IMR-90 (cell line): Measurements from ENCODE around the gene MROH2A. TPM values are rescaled to one million over a fixed set of nuclear protein-coding genes. Genes with fewer than 3 reads are reported as not detected.

Source experiments
- ATAC-seq: fragments of 200-7000 bp; cut with Tn5 transposase; 2 replicates; pipeline ENCODE4 v1.9.1; 2020; ENCODE audit warnings: low read depth, mild to moderate bottlenecking, moderate library complexity
- BruUV-seq: library from RNA; stranded (reverse); fragments of 400-500 nt; replicated peaks from 2 replicates; lab custom pipeline; 2021; lab: Mats Ljungman, UMichigan
- CTCF ChIA-PET: fragments of 300-600 bp; formaldehyde crosslinking; extraction: SDS; loops from one replicate; lab custom pipeline; 2021; ENCODE audit warnings: antibody characterized with exemption; lab: Yijun Ruan, JAX
- POLR2A ChIA-PET: fragments of 300-600 bp; sonication (Branson Sonifier 250); formaldehyde crosslinking; loops from one replicate; lab custom pipeline; 2022; ENCODE audit warnings: antibody characterized with exemption; ENCODE audit not compliant: unreplicated experiment; lab: Charles Lee
- DNase-seq: peaks from one replicate; pipeline ENCODE4 v3.0.0; 2013
- H2AFZ ChIP-seq: replicated peaks from 2 replicates; pipeline ENCODE3; 2013; ENCODE audit warnings: low read length, mild to moderate bottlenecking; ENCODE audit not compliant: poor library complexity
- H2AK5ac ChIP-seq: 2 replicates; pipeline ENCODE4 v1.6.1; 2013; ENCODE audit warnings: low read depth, low read length, inconsistent platforms
- H2AK9ac ChIP-seq: replicated peaks from 2 replicates; pipeline ENCODE3; 2013; ENCODE audit warnings: mild to moderate bottlenecking, low read depth, low read length, moderate library complexity; ENCODE audit not compliant: poor library complexity
- H2BK120ac ChIP-seq: 2 replicates; pipeline ENCODE4 v1.6.1; 2013; ENCODE audit warnings: low read depth, low read length, inconsistent platforms
- H2BK15ac ChIP-seq: 3 replicates; pipeline ENCODE4 v1.6.1; 2013; ENCODE audit warnings: low read depth, low read length, inconsistent platforms
- H2BK20ac ChIP-seq: 2 replicates; pipeline ENCODE4 v1.6.1; 2013; ENCODE audit warnings: low read depth, mild to moderate bottlenecking, inconsistent platforms, low read length, moderate library complexity
- H2BK5ac ChIP-seq: 2 replicates; pipeline ENCODE4 v1.6.1; 2013; ENCODE audit warnings: mild to moderate bottlenecking, low read depth, low read length, inconsistent platforms; ENCODE audit not compliant: poor library complexity, severe bottlenecking
- H3K14ac ChIP-seq: replicated peaks from 2 replicates; pipeline ENCODE4 v1.6.1; 2013; ENCODE audit warnings: low read depth, low read length, inconsistent platforms
- H3K18ac ChIP-seq: 2 replicates; pipeline ENCODE4 v1.6.1; 2013; ENCODE audit warnings: low read depth, low read length, control low read depth
- H3K23ac ChIP-seq: 2 replicates; pipeline ENCODE4 v1.6.1; 2013; ENCODE audit warnings: low read depth, low read length, inconsistent platforms
- H3K27ac ChIP-seq: 2 replicates; pipeline ENCODE4 v1.5.1; 2013; ENCODE audit warnings: mild to moderate bottlenecking, control low read depth, low read length; ENCODE audit not compliant: insufficient read depth
- H3K27me3 ChIP-seq: 2 replicates; pipeline ENCODE4 v1.6.1; 2013; ENCODE audit warnings: low read length; ENCODE audit not compliant: control insufficient read depth, insufficient read depth
- H3K36me3 ChIP-seq: 2 replicates; pipeline ENCODE4 v1.6.1; 2013; ENCODE audit warnings: low read length, mixed read lengths; ENCODE audit not compliant: control insufficient read depth, insufficient read depth
- H3K4ac ChIP-seq: 2 replicates; pipeline ENCODE4 v1.6.1; 2013; ENCODE audit warnings: low read depth, low read length, inconsistent platforms
- H3K4me1 ChIP-seq: 2 replicates; pipeline ENCODE4 v1.6.1; 2013; ENCODE audit warnings: low read length, mixed read lengths; ENCODE audit not compliant: control insufficient read depth, insufficient read depth
- H3K4me2 ChIP-seq: 2 replicates; pipeline ENCODE4 v1.6.1; 2013; ENCODE audit warnings: low read depth, mild to moderate bottlenecking, control low read depth, low read length, moderate library complexity
- H3K4me3 ChIP-seq: 2 replicates; pipeline ENCODE4 v1.5.1; 2013; ENCODE audit warnings: low read depth, mild to moderate bottlenecking, control low read depth, low read length, moderate library complexity; ENCODE audit not compliant: insufficient read depth
- H3K56ac ChIP-seq: 2 replicates; pipeline ENCODE4 v1.6.1; 2013; ENCODE audit warnings: low read length, inconsistent platforms; ENCODE audit not compliant: insufficient read depth; ENCODE audit errors: extremely low read depth
- H3K79me1 ChIP-seq, 2 experiments: 2 replicates each; pipeline ENCODE4 v1.6.1; 2013; ENCODE audit warnings: low read length in 2 of 2, inconsistent platforms in 1 of 2, low read depth in 1 of 2
- H3K9ac ChIP-seq: 2 replicates; pipeline ENCODE4 v1.6.1; 2013; ENCODE audit warnings: low read depth, low read length, control low read depth
- H3K9me1 ChIP-seq: 2 replicates; pipeline ENCODE4 v1.6.1; 2013; ENCODE audit warnings: low read length, inconsistent platforms; ENCODE audit not compliant: insufficient read depth
- H3K9me3 ChIP-seq: 2 replicates; pipeline ENCODE4 v1.6.1; 2013; ENCODE audit warnings: low read length; ENCODE audit not compliant: control insufficient read depth, insufficient read depth
- H4K20me1 ChIP-seq: 2 replicates; pipeline ENCODE4 v1.6.1; 2013; ENCODE audit warnings: low read length, inconsistent platforms; ENCODE audit not compliant: insufficient read depth
- H4K5ac ChIP-seq: 2 replicates; pipeline ENCODE4 v1.6.1; 2013; ENCODE audit warnings: mild to moderate bottlenecking, low read depth, low read length, control low read depth
- H4K8ac ChIP-seq, 2 experiments: 2 replicates each; pipeline ENCODE4 v1.6.1; 2013; ENCODE audit warnings: low read depth in 2 of 2, low read length in 2 of 2, control low read depth in 1 of 2, inconsistent platforms in 1 of 2
- H4K91ac ChIP-seq: 2 replicates; pipeline ENCODE4 v1.6.1; 2013; ENCODE audit warnings: low read depth, low read length, inconsistent platforms; ENCODE audit not compliant: insufficient read depth
- MAZ ChIP-seq: IDR thresholded peaks from 2 replicates; pipeline ENCODE4 v1.6.1; 2012; ENCODE audit warnings: low read depth, mild to moderate bottlenecking, low read length, improper control_type of control experiment, moderate library complexity, borderline replicate concordance
- SMC3 ChIP-seq: fragments of 150-350 bp; IDR thresholded peaks from 2 replicates; pipeline ENCODE4 v1.6.1; 2016; ENCODE audit warnings: low read depth, mild to moderate bottlenecking, antibody characterized with exemption, low read length, moderate library complexity
- WGBS, 2 experiments: methylation state at CpG; one replicate each; pipeline versions ENCODE4 v1.1.5 to v1.1.7; 2013; ENCODE audit warnings: missing lambda C conversion rate in 2 of 2; ENCODE audit not compliant: insufficient read length in 1 of 2; ENCODE audit errors: extremely low coverage in 2 of 2; 5-methylcytosine and 5-hydroxymethylcytosine counted together
- dilution Hi-C: fragments of 300-500 bp; cut with HindIII; formaldehyde crosslinking; loops from one replicate; pipeline ENCODE4 v1.14.3; 2018; ENCODE audit warnings: low sequenced_read_pairs; ENCODE audit not compliant: unreplicated experiment
- in situ Hi-C: fragments of 300-500 bp; cut with MboI; formaldehyde crosslinking; loops from 3 replicates; pipeline ENCODE4 v1.14.3; 2019; ENCODE audit warnings: low sequenced_read_pairs, inconsistent platforms, mixed read lengths
- intact Hi-C: fragments of 100-400 bp; cut with micrococcal nuclease; formaldehyde crosslinking; loops from 2 replicates; pipeline ENCODE4 v1.10.0; 2022
- polyA plus RNA-seq, 3 experiments: library from polyadenylated mRNA; depleted of rRNA; stranded (reverse); fragments of >200 nt; gene quantifications; 2 replicates each; pipeline ENCODE4 v1.2.3, GENCODE V29; 2012; ENCODE audit warnings: low replicate concordance in 1 of 3
- total RNA-seq: library from RNA; depleted of rRNA; stranded (reverse); fragments of >200 nt; gene quantifications from 2 replicates; pipeline ENCODE4 v1.2.3, GENCODE V29; 2012

The MROH2A gene
- total and polyA plus RNA-seq, 2 of the 4 experiments (the other 2 are of a cell fraction): not detected

GRCh38 chr2:233844836-233845235 is 66.7 kb downstream of the MROH2A start:
- ATAC-seq (no peak), DNase-seq (no peak)
- Histone ChIP-seq H3K79me1 (peaks cover 50 to 63% of the 10 kb centered on the region in 2 experiments), H3K18ac (no peak overlapping the region), H3K9ac (no peak overlapping the region), H3K4me2 (no peak overlapping the region), H3K36me3 (peaks cover 28% of the 10 kb centered on the region), H3K27ac (no peak overlapping the region), H3K9me1 (0 out of 2 replicates have a peak, but pooled peaks cover 3% of the 10 kb centered on the region), H2AK9ac (peak overlapping the region; percentile 37), H2BK120ac (no peak overlapping the region), H2BK20ac (no peak overlapping the region), H2AK5ac (no peak overlapping the region), H2AFZ (no peak overlapping the region), H4K8ac (no peak overlapping the region), H3K27me3 (no peaks in the 10 kb centered on the region), H3K4ac (no peak overlapping the region), H4K91ac (no peak overlapping the region), H3K56ac (no peak overlapping the region), H3K23ac (no peak overlapping the region), H3K14ac (no peak overlapping the region), H2BK5ac (no peak overlapping the region), H4K5ac (no peak overlapping the region), H2BK15ac (no peak overlapping the region), H4K20me1 (peaks cover 12% of the 10 kb centered on the region; the same call in 1 of the 2 replicates), H3K9me3 (no peaks in the 10 kb centered on the region), H3K4me3 (no peak overlapping the region), H3K4me1 (no peaks in the 10 kb centered on the region)
- intact Hi-C loops: no loop called here
- TF ChIP-seq MAZ: no peak
- TF ChIP-seq SMC3: no peak
- in situ Hi-C loops: loop anchor here (25.0 kb wide), 1 partner anchor 383 kb away; no protein-coding TSS in a partner anchor
- ChIA-PET CTCF (no interaction called here), POLR2A (no interaction called here)
- dilution Hi-C loops: no loop called here
- no CpG with 5 or more reads among the region's 3 CpGs for WGBS, 2 experiments
- no TSS peak for BruUV-seq
